Right forelimb (tissue), 1 donor: ENCODE results near the gene EIF2B5.
A peak's percentile ranks its signal among the peaks of the same experiment; 100 is the strongest.
"Not testable (repeated sequence)": the region's sequence is repeated elsewhere in the genome, so short reads cannot be mapped to it uniquely, and the experiment has no call there.

Experiments used
- DNase-seq: peaks from one replicate; pipeline ENCODE4 v3.0.0-alpha.2; 2018

EIF2B5 gene

DNA sequence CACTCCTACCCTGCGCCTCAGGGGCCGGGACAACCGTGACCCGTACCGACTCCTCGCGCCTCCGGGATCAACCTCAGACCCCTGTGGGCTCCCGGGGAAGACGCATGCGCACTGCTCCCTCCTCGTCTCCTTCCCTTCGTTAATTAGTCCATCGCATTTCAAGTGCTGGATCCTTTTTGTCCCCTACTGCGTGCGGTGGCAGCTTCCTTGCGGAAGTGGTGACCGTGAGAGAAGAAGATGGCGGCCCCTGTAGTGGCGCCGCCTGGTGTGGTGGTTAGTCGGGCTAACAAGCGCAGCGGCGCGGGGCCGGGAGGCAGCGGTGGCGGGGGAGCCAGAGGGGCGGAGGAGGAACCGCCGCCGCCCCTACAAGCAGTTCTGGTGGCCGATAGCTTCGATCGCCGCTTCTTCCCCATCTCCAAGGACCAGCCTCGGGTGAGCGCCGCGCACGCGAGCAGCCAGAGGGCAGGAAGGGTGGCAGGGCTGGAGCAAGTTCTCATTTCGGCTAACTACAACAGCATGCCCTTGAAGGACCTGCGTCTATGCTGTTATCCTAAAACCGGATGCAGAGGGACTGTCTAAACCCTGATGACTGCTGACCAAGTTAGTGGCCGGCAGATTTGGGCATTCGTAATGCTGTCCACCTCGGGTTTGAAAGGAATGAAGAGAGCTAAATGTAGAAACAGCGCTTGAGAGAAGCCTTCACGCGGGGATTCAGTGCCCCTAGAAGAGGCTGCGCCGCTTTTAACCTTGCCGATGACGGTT, at the start of gene EIF2B5:
Gene EIF2B5 (plus strand): TSS at position 210 of the 762 bp plus-strand sequence. CDS start 28 bp downstream, at position 238.
- DNase-seq: peak; percentile 94

GRCh38 chr3:184085389-184085852, 49.7 kb upstream of the EIF2B5 start:
- no peak for DNase-seq

DNA sequence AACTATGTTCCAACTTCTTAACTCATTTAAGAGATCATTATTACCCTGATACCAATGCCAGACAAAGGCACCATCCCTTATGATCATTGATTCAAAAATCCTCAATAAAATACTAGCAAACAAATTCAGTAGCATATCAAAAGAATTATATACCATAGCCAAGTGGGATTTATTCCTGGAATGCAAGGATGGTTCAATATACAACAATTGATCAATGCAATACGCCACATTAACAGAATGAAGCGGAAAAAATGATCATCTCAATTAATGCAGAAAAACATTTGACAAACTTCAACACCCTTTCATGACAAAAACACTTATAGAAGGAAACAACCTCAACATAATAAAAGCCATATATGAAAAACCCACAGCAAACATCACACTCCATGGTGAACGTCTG, 43.0 kb upstream of the EIF2B5 start:
- DNase-seq: no peak

DNA sequence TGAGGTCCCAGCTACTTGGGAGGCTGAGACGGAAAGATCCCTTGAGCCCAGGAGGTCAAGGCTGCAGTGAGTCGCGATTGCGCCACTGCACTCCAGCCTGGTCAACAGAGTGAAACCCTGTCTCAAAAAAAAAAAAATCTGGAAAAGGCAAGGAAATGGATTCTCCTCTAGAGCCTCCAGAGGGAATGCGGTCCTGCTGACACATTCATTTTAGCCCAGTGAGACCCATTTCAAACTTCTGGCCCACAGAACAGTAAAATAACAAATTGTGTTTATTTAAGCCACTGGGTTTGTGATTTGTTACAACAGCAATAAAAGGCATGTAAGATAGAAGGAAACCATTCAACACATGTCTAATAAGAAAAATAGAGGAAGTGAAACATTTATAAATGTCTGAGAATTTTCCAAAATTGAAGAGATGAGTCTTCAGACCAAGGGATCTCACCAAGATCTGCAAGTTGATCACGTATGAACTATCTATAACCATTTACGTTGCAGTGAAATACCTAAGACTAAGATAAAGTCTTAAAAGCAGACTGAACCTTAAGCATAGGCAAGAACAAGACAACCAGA, 38.3 kb upstream of the EIF2B5 start, which contains the start of gene HTR3E:
Gene HTR3E (plus strand): TSS at position 254 of the 573 bp plus-strand sequence. CDS start 466 bp downstream, outside the sequence.
- no peak for DNase-seq

- no peak for DNase-seq
Observed at GRCh38 chr3:184097556-184097955, 37.6 kb upstream of the EIF2B5 start.

GRCh38 chr3:184099806-184100686, 35.1 kb upstream of the EIF2B5 start:
- no peak for DNase-seq

- DNase-seq: no peak
Observed at GRCh38 chr3:184110316-184110725, 24.8 kb upstream of the EIF2B5 start.

GRCh38 chr3:184116017-184116416, 19.1 kb upstream of the EIF2B5 start:
- DNase-seq: no peak

DNA sequence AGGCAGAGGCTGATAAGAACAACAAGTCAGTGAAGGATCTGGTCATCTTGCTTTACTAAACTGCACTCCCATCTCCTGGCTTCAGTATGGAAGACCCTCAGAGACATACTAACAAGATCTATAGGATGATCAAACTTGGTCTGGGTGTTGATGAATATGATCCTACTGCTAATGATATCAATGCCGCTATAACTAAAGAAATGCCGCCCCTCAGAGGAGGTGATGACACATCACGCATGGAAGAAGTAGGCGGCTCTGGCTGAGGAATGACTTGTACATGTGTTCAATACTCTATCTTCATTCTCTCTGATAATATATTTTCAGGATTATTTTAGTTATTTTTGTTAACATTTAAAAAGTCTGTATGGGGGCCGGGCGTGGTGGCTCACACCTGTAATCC, 17.5 kb upstream of the EIF2B5 start:
- no peak for DNase-seq

- DNase-seq: not testable (repeated sequence)
Observed at GRCh38 chr3:184121031-184121430, 14.1 kb upstream of the EIF2B5 start.

GRCh38 chr3:184126006-184126405, 9.2 kb upstream of the EIF2B5 start:
- DNase-seq: no peak

DNA sequence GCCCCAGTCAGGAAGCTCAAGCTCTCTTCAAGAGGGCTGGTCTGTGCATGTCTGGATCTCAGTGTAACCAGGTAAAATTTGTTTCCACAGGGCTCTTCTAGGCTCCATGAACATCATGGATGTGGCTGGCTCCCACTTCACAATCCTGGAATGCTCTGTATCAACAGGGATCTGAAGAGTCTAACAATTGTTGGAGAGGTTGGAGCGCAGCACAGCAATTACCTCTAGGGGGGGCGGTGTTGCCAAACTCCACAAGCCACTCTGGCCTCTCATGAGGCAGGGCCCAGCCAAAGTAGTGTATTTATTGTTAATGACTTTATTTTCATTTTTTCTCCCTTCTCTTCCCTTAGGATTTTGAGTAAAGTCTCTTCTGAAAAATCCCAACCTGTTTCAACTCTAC, 6.1 kb upstream of the EIF2B5 start:
- no peak for DNase-seq

GRCh38 chr3:184132945-184133344, 2.2 kb upstream of the EIF2B5 start:
- no peak for DNase-seq

GRCh38 chr3:184133840-184134745, 1.1 kb upstream of the EIF2B5 start:
- DNase-seq: peak; percentile 89

GRCh38 chr3:184134746-184135148, 411 bp upstream of the EIF2B5 start:
- no peak for DNase-seq

DNA sequence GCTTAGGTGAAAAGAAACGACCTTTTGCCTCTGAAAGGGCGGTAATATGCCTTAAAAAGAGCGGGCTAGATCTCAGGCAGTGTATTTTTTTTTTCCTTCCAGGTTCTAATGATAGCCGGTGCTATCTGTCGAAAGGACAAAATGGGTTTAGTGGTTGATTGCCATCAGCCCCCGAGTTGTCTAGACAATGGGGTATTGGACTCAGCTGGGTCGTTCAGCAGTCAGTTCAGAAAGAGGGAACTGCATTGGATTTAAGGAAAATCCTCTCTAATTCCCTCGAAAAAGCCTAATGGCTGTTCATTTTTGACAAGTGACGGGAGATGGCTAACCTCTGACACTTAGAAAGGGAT, 728 bp downstream of the EIF2B5 start:
- DNase-seq: no peak

GRCh38 chr3:184140436-184140835, 5.3 kb downstream of the EIF2B5 start:
- DNase-seq: no peak

DNA sequence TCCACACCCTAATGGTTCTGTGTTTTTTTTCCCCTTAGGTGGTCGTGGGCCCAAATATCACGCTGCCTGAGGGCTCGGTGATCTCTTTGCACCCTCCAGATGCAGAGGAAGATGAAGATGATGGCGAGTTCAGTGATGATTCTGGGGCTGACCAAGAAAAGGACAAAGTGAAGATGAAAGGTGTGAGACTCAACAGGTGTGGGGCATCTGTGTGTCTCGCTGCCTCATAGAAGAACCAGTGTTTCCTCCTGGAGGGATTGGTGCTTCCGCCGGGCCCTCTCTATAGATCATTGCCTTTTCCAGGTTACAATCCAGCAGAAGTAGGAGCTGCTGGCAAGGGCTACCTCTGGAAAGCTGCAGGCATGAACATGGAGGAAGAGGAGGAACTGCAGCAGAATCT, 7.0 kb downstream of the EIF2B5 start:
- no peak for DNase-seq

- no peak for DNase-seq
Observed at GRCh38 chr3:184143327-184143726, 8.2 kb downstream of the EIF2B5 start.

DNA sequence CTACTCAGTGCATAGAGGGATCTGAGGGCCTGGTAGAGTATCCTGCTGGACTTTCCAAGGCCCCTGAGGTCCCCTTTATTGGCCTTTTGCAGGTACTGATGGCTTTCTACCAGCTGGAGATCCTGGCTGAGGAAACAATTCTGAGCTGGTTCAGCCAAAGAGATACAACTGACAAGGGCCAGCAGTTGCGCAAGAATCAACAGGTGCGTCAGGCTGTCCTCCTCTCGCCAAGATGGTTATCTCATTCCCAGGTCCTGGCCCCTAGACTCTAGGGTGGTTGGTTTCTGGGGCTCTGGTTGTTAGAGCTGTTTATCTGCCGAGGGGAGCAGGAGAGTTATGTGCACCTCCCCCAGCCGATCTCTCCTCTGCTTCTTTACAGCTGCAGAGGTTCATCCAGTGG, 9.3 kb downstream of the EIF2B5 start:
- no peak for DNase-seq

DNA sequence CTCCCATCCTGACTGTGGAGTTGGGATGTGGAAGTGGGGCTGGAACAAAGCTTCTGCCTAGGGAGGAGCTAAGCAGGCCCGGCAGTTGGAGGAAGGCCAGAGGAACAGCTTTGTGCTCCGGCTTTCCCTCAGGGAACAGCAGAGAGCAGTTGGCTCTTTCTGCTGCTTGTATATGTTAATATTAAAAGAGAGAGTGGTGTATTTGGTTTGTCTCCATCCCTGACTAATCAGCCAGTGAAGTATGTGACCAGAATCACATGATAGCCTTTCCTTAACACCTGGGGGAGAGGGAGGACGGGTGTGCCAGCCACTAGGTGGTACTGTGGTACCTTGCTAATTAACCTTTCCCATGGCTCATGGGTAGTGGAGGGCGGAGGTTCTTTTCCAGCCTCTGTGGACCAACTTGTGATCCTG, 10.0 kb downstream of the EIF2B5 start:
- DNase-seq: peak; percentile 62

DNA sequence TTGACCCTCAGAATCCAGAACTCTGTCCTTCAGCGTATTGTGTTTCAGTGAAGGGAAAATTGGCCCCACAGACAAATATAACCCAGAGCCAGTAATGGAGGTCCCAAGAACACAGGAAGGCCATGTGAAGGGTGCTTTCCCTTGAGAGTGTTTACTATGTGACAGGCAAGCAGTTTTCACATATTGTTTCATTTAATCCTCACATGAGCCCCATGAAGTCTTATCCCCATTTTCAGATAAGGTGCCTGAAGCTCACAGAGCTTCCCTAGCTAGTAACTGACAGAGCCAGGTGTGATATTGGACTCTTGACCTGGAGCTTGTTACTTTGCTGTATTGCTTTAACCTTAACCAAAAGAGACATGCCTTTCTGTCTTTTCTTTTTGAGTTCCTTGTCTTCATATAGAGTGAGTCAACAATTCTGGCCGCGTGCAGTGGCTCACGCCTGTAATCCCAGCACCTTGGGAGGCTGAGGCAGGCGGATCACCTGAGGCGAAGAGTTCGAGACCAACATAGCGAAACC, 10.7 kb downstream of the EIF2B5 start:
- DNase-seq: no peak
